ENCODE data around the gene RBPJ.

GRCh38 chr4:26397086-26397485 lies 76.3 kb downstream of the RBPJ start:
- no peak for TF ChIP-seq ELF4 (IDR thresholded peaks at IDR 0.05)
- no peak for TF ChIP-seq L3MBTL2 (conservative IDR thresholded peaks at IDR 0.05)
- TF ChIP-seq FOXM1 (IDR thresholded peaks at IDR 0.05; ENCODE audit: borderline replicate concordance), result no peak
- TF ChIP-seq FOXA1 (IDR thresholded peaks at IDR 0.05), result no peak
- no peak for TF ChIP-seq TARDBP (IDR thresholded peaks at IDR 0.05)
- TF ChIP-seq SP1 (IDR thresholded peaks at IDR 0.05), result no peak
- TF ChIP-seq NFRKB (IDR thresholded peaks at IDR 0.05), result no peak
- no peak for TF ChIP-seq CTBP1 (IDR thresholded peaks at IDR 0.05; ENCODE audit: borderline replicate concordance)
- TF ChIP-seq ZNF384 (IDR thresholded peaks at IDR 0.05), result no peak
- no peak for TF ChIP-seq HDGF (IDR thresholded peaks at IDR 0.05; ENCODE audit: borderline replicate concordance)
- TF ChIP-seq BHLHE40 (IDR thresholded peaks at IDR 0.05; ENCODE audit: borderline replicate concordance), result no peak
- no peak for TF ChIP-seq PKNOX1 (IDR thresholded peaks at IDR 0.05)
